ENCODE results near the gene CHRM1. TPM values are rescaled to one million over a fixed set of nuclear protein-coding genes. Genes with fewer than 3 reads are reported as not detected.

Gene CHRM1
- total and polyA plus RNA-seq, 4 donors: not detected

Other genes starting within 250 kb of the CHRM1 start
- 1 to 10 TPM; 3.0 to 4.8 TPM for gene UQCC3, start 249.7 kb downstream of the CHRM1 start, total RNA-seq
- gene UQCC3, start 249.7 kb downstream of the CHRM1 start, polyA plus RNA-seq: 10 to 100 TPM in 1 of 2 donors, 1 to 10 TPM in 1; 5.8 to 12.7 TPM
- gene LBHD1, start 249.1 kb downstream of the CHRM1 start, total RNA-seq: 1 to 10 TPM; 3.6 to 8.6 TPM
- gene LBHD1, start 249.1 kb downstream of the CHRM1 start, polyA plus RNA-seq: 1 to 10 TPM; 2.3 to 7.6 TPM
- 10 to 100 TPM; 84.1 to 85.4 TPM for gene UBXN1, start 242.3 kb downstream of the CHRM1 start, total RNA-seq
- gene UBXN1, start 242.3 kb downstream of the CHRM1 start, polyA plus RNA-seq: 100 to 1,000 TPM; 186 to 224 TPM
- gene LRRN4CL, start 231.8 kb downstream of the CHRM1 start, total RNA-seq: 10 to 100 TPM in 1 of 2 donors, 1 to 10 TPM in 1; 8.5 to 24.5 TPM
- under 1 TPM in 1 of 2 donors, not detected in 1; 0.10 TPM for gene LRRN4CL, start 231.8 kb downstream of the CHRM1 start, polyA plus RNA-seq
- gene BSCL2, start 213.9 kb downstream of the CHRM1 start, total RNA-seq: 10 to 100 TPM; 22.3 to 31.5 TPM
- 10 to 100 TPM; 38.7 to 61.8 TPM for gene BSCL2, start 213.9 kb downstream of the CHRM1 start, polyA plus RNA-seq
- gene GNG3, start 213.7 kb downstream of the CHRM1 start, total RNA-seq: not detected
- gene GNG3, start 213.7 kb downstream of the CHRM1 start, polyA plus RNA-seq: under 1 TPM in 1 of 2 donors, not detected in 1; 0.33 TPM
- gene HNRNPUL2, start 193.9 kb downstream of the CHRM1 start, total RNA-seq: 10 to 100 TPM; 46.9 to 47.2 TPM
- gene HNRNPUL2, start 193.9 kb downstream of the CHRM1 start, polyA plus RNA-seq: 10 to 100 TPM; 31.5 to 43.6 TPM
- 10 to 100 TPM; 21.1 to 32.4 TPM for gene TTC9C, start 192.9 kb downstream of the CHRM1 start, total RNA-seq
- gene TTC9C, start 192.9 kb downstream of the CHRM1 start, polyA plus RNA-seq: 10 to 100 TPM; 17.3 to 40.7 TPM
- gene ZBTB3, start 167.2 kb downstream of the CHRM1 start, total RNA-seq: 1 to 10 TPM; 9.7 to 9.8 TPM
- 1 to 10 TPM; 2.9 to 3.9 TPM for gene ZBTB3, start 167.2 kb downstream of the CHRM1 start, polyA plus RNA-seq
- gene POLR2G, start 159.8 kb downstream of the CHRM1 start, total RNA-seq: 10 to 100 TPM; 40.0 to 50.3 TPM
- 100 to 1,000 TPM in 1 of 2 donors, 10 to 100 TPM in 1; 80.4 to 109 TPM for gene POLR2G, start 159.8 kb downstream of the CHRM1 start, polyA plus RNA-seq
- gene TAF6L, start 150.0 kb downstream of the CHRM1 start, total RNA-seq: 10 to 100 TPM; 13.2 to 21.3 TPM
- 10 to 100 TPM; 14.5 to 43.5 TPM for gene TAF6L, start 150.0 kb downstream of the CHRM1 start, polyA plus RNA-seq
- 10 to 100 TPM; 26.8 to 31.0 TPM for gene TMEM179B, start 134.0 kb downstream of the CHRM1 start, total RNA-seq
- gene TMEM179B, start 134.0 kb downstream of the CHRM1 start, polyA plus RNA-seq: 10 to 100 TPM; 29.2 to 55.9 TPM
- gene TMEM223, start 129.4 kb downstream of the CHRM1 start, total RNA-seq: 10 to 100 TPM in 1 of 2 donors, 1 to 10 TPM in 1; 6.0 to 12.6 TPM
- gene TMEM223, start 129.4 kb downstream of the CHRM1 start, polyA plus RNA-seq: 10 to 100 TPM; 10.4 to 10.6 TPM
- 10 to 100 TPM; 82.4 to 99.9 TPM for gene NXF1, start 115.9 kb downstream of the CHRM1 start, total RNA-seq
- 100 to 1,000 TPM in 1 of 2 donors, 10 to 100 TPM in 1; 26.8 to 455 TPM for gene NXF1, start 115.9 kb downstream of the CHRM1 start, polyA plus RNA-seq
- 10 to 100 TPM; 42.6 to 46.4 TPM for gene STX5, start 89.3 kb downstream of the CHRM1 start, total RNA-seq
- gene STX5, start 89.3 kb downstream of the CHRM1 start, polyA plus RNA-seq: 10 to 100 TPM; 19.2 to 44.0 TPM
- not detected for gene TEX54, start 88.5 kb downstream of the CHRM1 start, total RNA-seq
- 1 to 10 TPM in 1 of 2 donors, not detected in 1; 5.5 TPM for gene TEX54, start 88.5 kb downstream of the CHRM1 start, polyA plus RNA-seq
- 10 to 100 TPM; 35.4 to 42.9 TPM for gene WDR74, start 81.8 kb downstream of the CHRM1 start, total RNA-seq
- 10 to 100 TPM; 13.5 to 53.9 TPM for gene WDR74, start 81.8 kb downstream of the CHRM1 start, polyA plus RNA-seq
- gene SLC3A2, start 40.5 kb downstream of the CHRM1 start, total RNA-seq: 100 to 1,000 TPM in 1 of 2 donors, 10 to 100 TPM in 1; 98.6 to 107 TPM
- gene SLC3A2, start 40.5 kb downstream of the CHRM1 start, polyA plus RNA-seq: 10 to 100 TPM; 31.8 to 74.8 TPM
- not detected for gene SLC22A6, start 63.6 kb upstream of the CHRM1 start, total RNA-seq
- under 1 TPM in 1 of 2 donors, not detected in 1; 0.25 TPM for gene SLC22A6, start 63.6 kb upstream of the CHRM1 start, polyA plus RNA-seq
- not detected for gene SLC22A8, start 94.5 kb upstream of the CHRM1 start, total RNA-seq
- gene SLC22A8, start 94.5 kb upstream of the CHRM1 start, polyA plus RNA-seq: not detected
- not detected for gene SLC22A24, start 222.9 kb upstream of the CHRM1 start, total RNA-seq
- not detected for gene SLC22A24, start 222.9 kb upstream of the CHRM1 start, polyA plus RNA-seq

All from aorta (tissue), 4 donors.